Activated CD4-positive, CD25-positive, alpha-beta regulatory T cell treated with anti-CD3 and anti-CD28 coated beads, Interleukin-2, amount 50 U/mL, for 72 hours (primary cell): ENCODE results near the gene PVALB.

Experiments
- DNase-seq: peaks from one replicate; pipeline ENCODE4 v3.0.0; 2021

PVALB gene

GRCh38 chr22:36770513-36771231 is 46.2 kb downstream of the PVALB start:
- DNase-seq, result peak; percentile 15

GRCh38 chr22:36769541-36770512 is 47.0 kb downstream of the PVALB start:
- peak; percentile 12 for DNase-seq

GRCh38 chr22:36768616-36769015 is 48.2 kb downstream of the PVALB start:
- DNase-seq, result peak; percentile 11

GRCh38 chr22:36768141-36768540 is 48.7 kb downstream of the PVALB start:
- DNase-seq, result no peak

- DNase-seq, result no peak
Observed at GRCh38 chr22:36767035-36767775, 49.6 kb downstream of the PVALB start.

- no peak for DNase-seq
Observed at GRCh38 chr22:36765943-36766450, 50.8 kb downstream of the PVALB start.

- no peak for DNase-seq
Observed at GRCh38 chr22:36765131-36765942, 51.5 kb downstream of the PVALB start.

GRCh38 chr22:36764641-36765040 is 52.2 kb downstream of the PVALB start:
- peak; percentile 7 for DNase-seq

- DNase-seq, result peak; percentile 15
Observed at GRCh38 chr22:36764060-36764459, 52.8 kb downstream of the PVALB start.

- no peak for DNase-seq
Observed at GRCh38 chr22:36763576-36763975, 53.3 kb downstream of the PVALB start.

- peak; percentile 13 for DNase-seq
Observed at GRCh38 chr22:36762687-36763260, 54.1 kb downstream of the PVALB start.

- no peak for DNase-seq
Observed at GRCh38 chr22:36761553-36762240, 55.1 kb downstream of the PVALB start.

- no peak for DNase-seq
Observed at GRCh38 chr22:36760786-36761185, 56.0 kb downstream of the PVALB start.

- no peak for DNase-seq
Observed at GRCh38 chr22:36759481-36760159, 57.2 kb downstream of the PVALB start.

- no peak for DNase-seq
Observed at GRCh38 chr22:36758792-36759271, 58.0 kb downstream of the PVALB start.

GRCh38 chr22:36757668-36758211 is 59.1 kb downstream of the PVALB start:
- peak; percentile 78 for DNase-seq

- no peak for DNase-seq
Observed at GRCh38 chr22:36756746-36757655, 59.8 kb downstream of the PVALB start.

- no peak for DNase-seq
Observed at GRCh38 chr22:36756031-36756430, 60.8 kb downstream of the PVALB start.

GRCh38 chr22:36755316-36755715 is 61.5 kb downstream of the PVALB start:
- no peak for DNase-seq
